ENCODE results near the gene FOXL2. TPM values are rescaled to one million over a fixed set of nuclear protein-coding genes. Genes with fewer than 3 reads are reported as not detected.

Gene FOXL2
- total and polyA plus RNA-seq, 2 of the 13 experiments (the other 11 are each of a cell fraction or from before 2014, with no cell fraction given) = not detected

- Histone ChIP-seq H4K20me1 (ENCODE audit: insufficient read depth, low read length) (no peaks in the 10 kb centered on the region), H3K27me3 (ENCODE audit: control insufficient read depth in 1 of 2, insufficient read depth in 2 of 2, low read length in 2 of 2) (peaks cover 0 to 16% of the 10 kb centered on the region in 2 experiments; a peak in 2 of 5 replicates), H3K27ac (ENCODE audit: extremely low read length, insufficient read depth, low read length) (no peak overlapping the region), H3K79me2 (ENCODE audit: insufficient read depth, low read length) (no peaks in the 10 kb centered on the region), H3K4me3 (replicated peaks in 1 of 3; ENCODE audit: insufficient read depth in 1 of 3, low read depth in 2 of 3, low read length in 3 of 3) (no peak overlapping the region), H3K4me1 (ENCODE audit: insufficient read depth, low read length) (0 out of 2 replicates have a peak, but pooled peaks cover under 1% of the 10 kb centered on the region), H3K9me3 (ENCODE audit: low read length) (no peaks in the 10 kb centered on the region), H2AFZ (ENCODE audit: low read length) (no peak overlapping the region), H3K4me2 (ENCODE audit: low read depth, low read length) (no peak overlapping the region), H3K36me3 (replicated peaks in 1 of 2; ENCODE audit: control insufficient read depth in 1 of 2, insufficient read depth in 2 of 2, low read length in 2 of 2) (no peaks in the 10 kb centered on the region), H3K9ac (ENCODE audit: insufficient read depth, low read depth, low read length) (no peak overlapping the region)
- ChIA-PET CTCF (ENCODE audit: low intra/inter-chr PET ratio, low total read pairs) (no interaction called here), POLR2A (no interaction called here)
- ATAC-seq (no peak; the same call in 2 of the 3 replicates), FAIRE-seq (no peak), DNase-seq (ENCODE audit: low spot score) (no peak)
- in situ Hi-C loops (cut with HindIII; ENCODE audit: extremely low pct_ligation_motif_present, low pct_unique_long_range_greater_than_20kb) = no loop called here
- WGBS (ENCODE audit: low lambda C conversion rate) = 27% methylated on average over 3 of the region's 5 CpGs
- intact Hi-C loops (cut with micrococcal nuclease; ENCODE audit: unreplicated experiment) = no loop called here
- TF ChIP-seq ZSCAN22 (CRISPR knock-in tag; IDR thresholded peaks at IDR 0.05) (no peak), KAT2B (IDR thresholded peaks at IDR 0.05; ENCODE audit: borderline replicate concordance, low read depth, low read length) (no peak), YEATS2 (CRISPR knock-in tag; IDR thresholded peaks at IDR 0.05; ENCODE audit: borderline replicate concordance) (no peak)
- TF ChIP-seq, protein P1, sequence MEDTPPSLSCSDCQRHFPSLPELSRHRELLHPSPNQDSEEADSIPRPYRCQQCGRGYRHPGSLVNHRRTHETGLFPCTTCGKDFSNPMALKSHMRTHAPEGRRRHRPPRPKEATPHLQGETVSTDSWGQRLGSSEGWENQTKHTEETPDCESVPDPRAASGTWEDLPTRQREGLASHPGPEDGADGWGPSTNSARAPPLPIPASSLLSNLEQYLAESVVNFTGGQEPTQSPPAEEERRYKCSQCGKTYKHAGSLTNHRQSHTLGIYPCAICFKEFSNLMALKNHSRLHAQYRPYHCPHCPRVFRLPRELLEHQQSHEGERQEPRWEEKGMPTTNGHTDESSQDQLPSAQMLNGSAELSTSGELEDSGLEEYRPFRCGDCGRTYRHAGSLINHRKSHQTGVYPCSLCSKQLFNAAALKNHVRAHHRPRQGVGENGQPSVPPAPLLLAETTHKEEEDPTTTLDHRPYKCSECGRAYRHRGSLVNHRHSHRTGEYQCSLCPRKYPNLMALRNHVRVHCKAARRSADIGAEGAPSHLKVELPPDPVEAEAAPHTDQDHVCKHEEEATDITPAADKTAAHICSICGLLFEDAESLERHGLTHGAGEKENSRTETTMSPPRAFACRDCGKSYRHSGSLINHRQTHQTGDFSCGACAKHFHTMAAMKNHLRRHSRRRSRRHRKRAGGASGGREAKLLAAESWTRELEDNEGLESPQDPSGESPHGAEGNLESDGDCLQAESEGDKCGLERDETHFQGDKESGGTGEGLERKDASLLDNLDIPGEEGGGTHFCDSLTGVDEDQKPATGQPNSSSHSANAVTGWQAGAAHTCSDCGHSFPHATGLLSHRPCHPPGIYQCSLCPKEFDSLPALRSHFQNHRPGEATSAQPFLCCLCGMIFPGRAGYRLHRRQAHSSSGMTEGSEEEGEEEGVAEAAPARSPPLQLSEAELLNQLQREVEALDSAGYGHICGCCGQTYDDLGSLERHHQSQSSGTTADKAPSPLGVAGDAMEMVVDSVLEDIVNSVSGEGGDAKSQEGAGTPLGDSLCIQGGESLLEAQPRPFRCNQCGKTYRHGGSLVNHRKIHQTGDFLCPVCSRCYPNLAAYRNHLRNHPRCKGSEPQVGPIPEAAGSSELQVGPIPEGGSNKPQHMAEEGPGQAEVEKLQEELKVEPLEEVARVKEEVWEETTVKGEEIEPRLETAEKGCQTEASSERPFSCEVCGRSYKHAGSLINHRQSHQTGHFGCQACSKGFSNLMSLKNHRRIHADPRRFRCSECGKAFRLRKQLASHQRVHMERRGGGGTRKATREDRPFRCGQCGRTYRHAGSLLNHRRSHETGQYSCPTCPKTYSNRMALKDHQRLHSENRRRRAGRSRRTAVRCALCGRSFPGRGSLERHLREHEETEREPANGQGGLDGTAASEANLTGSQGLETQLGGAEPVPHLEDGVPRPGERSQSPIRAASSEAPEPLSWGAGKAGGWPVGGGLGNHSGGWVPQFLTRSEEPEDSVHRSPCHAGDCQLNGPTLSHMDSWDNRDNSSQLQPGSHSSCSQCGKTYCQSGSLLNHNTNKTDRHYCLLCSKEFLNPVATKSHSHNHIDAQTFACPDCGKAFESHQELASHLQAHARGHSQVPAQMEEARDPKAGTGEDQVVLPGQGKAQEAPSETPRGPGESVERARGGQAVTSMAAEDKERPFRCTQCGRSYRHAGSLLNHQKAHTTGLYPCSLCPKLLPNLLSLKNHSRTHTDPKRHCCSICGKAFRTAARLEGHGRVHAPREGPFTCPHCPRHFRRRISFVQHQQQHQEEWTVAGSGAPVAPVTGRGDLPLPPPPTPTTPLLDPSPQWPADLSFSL (CRISPR knock-in tag; IDR thresholded peaks at IDR 0.05) = no peak
- no TSS peak for BruUV-seq (replicated peaks)
These were observed 27.5 kb upstream of the FOXL2 start for GRCh38 chr3:138974462-138974861.
